NCI-H128 (cell line): ENCODE results near the gene PCSK5.
"Not testable (repeated sequence)": the region's sequence is repeated elsewhere in the genome, so short reads cannot be mapped to it uniquely, and the experiment has no call there.

Experiments used
- DNase-seq: peaks from one replicate; lab custom pipeline; 2025; ENCODE audit not compliant: unreplicated experiment; lab: John Stamatoyannopoulos, UW

Gene PCSK5

DNA sequence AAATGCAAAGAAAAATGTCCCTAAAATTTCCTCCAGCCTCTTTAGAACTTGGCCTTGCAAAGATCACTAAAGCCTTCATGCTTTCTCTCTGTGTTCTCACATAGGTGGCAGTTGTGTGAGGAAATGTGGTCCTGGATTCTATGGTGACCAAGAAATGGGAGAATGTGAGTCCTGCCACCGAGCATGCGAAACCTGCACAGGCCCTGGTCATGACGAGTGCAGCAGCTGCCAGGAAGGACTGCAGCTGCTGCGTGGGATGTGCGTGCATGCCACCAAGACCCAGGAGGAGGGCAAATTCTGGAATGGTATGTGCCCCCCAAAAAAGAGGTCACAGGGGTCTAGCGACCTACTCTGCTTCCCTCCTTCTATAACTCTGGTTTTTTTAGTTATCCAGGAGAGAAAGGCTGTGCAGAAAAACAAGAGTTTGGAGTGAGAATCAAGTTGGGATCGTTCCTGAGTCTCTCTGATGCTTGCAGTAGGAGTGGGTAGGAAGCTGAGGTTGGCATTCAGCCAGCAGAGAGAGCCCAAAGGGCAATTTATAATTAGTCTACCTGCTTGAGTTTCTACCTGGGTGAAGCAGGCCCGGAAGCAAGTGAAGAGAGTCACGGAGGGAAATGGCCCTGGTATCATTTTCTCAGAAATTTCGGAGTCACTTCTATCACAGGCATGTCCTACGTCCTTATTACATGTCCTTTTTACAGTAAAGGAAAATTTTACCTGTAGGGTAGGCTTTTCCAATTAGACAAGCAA, 406.3 kb downstream of the PCSK5 start:
- DNase-seq, result no peak

DNA sequence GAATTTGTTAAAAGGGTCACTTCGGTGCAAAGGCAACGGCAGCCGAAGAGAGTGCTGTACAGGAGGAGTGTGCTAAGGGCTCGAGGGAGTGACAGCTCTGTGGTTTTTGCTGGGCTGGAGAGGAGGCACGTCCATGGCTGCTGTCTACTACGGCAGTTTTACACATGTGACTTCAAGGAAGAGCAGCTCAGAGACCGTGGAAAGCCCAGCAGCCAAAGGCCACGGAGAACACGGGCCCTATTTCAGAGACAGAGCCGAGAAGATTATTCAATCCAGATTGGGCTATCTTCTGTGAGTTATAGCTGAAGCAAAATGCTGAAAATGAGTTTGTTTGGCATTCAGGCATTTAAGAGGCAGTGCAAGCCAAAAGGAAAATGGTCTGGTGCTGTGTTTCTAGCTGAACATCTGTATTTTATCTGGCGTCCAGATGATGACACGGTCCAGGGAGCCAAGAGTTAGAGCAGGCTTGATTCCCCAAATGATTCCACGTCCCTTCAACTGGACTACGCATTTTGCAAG, 407.3 kb downstream of the PCSK5 start:
- no peak for DNase-seq

DNA sequence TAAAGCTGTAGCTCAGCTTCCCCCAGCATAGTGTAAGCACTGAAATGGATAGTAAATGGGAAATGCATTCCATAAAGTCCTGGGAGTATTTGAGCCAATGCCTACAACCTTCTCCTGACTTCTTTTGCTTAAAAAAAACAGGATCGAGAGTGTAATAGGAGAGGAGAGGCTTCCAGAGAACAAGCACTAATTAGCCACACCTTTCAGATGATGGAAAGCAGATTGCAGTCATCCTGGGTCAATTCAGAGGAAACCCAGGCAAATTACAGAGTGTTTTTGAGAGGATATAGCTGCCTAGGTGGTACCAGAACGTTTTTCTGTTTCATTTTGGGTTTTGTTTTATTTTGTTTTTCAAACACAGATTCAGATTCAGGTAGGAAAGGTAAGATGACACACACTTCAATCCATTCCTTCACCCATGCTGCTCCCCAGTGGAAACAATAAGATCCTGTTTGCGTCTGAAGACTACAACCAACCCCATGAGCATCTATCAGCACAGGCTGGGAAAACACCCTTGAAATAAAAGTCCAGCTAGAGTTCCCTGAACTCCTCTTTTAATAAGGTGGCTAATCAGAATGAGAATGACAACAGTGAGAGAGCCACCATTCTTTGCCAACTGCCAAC, 408.2 kb downstream of the PCSK5 start:
- no peak for DNase-seq

DNA sequence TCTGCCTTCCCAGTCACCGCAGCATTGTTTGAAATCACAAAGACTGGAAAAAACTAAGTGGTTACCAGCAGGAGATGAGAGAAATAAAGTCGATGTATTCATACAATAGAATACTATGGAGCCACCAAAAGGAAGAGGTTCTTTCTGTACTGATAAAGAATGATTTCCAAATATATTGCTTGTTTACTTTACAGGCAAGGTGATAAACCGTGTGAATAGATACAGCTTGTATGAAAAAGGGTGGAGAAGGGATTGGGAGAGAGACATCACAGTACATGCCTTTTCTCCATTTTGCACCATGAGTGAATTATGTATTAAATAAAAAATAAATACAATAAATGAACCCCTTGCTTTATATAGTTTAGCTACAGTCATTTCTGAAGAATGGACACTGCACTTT, 412.1 kb downstream of the PCSK5 start:
- DNase-seq, result no peak

DNA sequence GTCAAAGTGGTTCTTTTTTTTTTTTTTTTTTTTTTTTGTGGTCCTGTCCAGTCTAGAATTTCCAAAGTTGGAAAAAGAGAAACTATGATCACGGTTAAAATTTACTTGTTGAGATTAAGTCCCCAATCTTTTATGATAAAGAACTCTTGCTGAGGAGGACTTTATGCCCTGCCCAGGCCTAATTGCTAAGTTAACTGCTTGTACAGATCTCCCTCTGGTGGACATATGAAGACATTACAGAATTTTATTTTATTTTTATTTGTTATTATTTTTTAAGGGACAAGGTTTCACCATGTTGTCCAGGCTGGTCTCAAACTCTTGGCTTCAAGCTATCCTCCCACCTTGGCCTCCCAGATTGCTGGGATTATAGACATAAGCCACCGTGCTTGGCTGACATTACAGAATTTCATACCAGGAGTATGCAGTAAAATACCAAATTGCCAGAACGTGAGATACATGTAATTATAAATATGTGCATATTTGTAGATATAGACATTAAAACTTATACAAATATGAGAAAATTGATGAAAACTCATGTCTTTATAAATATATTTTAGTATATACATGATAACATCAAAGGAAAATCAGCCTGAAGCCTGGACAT, 412.6 kb downstream of the PCSK5 start:
- no peak for DNase-seq

DNA sequence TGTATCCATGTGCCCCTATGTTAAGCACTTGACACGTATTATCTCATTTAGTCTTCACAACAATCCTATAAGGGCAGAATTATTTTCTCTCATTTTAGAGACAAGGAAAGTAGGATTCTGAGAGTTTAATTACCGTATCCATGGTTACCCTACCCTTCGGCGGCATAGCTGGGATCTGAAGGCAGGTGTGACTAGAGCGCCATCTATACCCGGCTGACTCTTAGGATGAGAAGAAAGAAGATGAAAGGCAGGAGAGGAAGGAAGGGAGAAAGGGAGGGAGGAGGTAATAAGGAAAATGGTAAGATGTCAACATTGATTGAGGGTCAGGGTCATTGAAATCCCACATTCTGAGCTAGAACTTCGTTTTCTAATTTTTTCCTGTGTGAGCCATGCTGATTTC, 416.6 kb downstream of the PCSK5 start:
- not testable (repeated sequence) for DNase-seq

DNA sequence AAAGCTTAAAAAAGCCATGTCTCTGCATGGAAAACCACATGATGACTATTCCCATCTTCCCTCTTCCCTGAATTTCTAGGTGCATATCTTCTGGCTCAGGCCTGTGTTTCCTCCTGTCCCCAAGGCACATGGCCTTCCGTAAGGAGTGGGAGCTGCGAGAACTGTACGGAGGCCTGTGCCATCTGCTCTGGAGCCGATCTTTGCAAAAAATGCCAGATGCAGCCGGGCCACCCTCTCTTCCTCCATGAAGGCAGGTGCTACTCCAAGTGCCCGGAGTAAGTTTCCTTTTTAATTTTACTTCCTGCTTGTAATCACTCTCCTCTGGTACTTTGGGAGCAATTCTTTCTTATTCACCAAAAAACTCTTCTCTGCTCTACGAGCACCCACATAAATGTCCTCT, 420.1 kb downstream of the PCSK5 start:
- DNase-seq, result no peak

DNA sequence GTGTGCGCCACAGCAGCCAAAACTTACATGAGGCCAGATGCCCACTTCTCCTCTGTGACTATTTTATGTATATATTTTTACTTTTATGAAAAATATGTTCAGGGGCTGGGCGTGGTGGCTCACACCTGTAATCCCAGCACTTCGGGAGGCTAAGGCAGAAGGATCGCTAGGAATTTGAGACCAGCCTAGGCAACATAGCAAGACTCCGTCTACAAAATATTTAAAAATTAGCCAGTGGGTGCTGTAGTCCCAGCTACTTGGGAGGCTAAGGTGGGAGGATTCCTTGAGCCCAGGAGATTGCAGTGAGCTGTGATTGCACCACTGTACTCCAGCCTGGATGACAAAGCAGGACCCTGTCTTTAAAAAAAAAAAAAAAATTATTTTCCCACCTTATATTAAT, 420.5 kb downstream of the PCSK5 start:
- DNase-seq, result no peak

DNA sequence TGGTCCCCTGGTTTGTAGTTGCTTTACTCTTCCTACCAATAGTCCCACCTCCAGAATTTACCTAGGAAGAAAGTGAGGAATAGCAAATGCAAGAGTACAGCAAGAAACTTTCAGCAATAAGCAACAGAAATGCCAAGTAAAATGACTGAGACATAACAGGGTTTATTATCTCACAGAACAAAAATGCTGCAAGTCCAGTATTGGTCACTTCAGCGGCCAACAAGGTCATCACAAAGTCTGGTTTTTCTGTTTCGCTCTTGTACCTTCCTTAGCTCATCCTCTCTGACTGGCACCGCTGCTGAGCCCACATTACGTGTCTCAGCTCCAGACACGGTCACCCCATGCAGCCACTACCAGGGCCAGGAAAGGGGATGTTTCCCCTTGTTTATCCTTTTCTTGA, 421.1 kb downstream of the PCSK5 start:
- DNase-seq, result no peak

DNA sequence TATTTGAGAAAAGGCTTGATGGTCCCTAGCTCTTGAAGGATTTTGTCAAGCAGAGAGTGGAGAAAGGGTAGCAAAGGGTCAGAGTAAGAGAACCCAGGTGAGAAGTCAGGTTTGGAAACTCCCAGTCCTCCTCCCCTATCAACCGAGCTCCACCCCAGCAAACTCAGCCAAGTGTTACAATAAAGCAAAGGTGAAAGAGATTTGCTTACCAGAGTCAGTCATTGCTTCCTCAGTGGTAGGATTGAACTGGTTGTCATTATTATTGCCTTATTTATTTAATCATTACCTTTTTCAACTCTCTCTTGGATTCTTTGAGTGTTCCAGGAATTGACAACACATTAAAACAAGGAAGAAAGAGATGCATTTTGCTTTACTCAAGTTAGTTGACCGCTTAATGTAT, 423.3 kb downstream of the PCSK5 start:
- DNase-seq, result no peak

DNA sequence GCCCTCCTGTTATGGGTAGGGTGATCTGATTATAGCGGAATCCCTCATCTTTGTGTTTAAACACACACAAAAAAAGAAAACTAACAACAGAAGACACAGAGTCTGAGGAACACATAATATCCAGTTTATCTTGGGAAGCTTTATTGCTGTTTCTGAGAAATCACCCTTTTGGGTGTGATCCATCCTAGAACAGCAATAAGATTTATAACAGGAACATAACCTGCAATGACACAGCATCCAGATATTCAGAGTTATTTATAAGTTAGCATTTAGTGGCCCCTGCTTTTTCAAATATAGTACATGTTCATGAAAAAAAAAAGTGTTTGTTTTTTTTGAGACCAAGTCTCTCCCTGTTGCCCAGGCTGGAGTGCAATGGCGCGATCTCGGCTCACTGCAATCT, 423.8 kb downstream of the PCSK5 start:
- no peak for DNase-seq

DNA sequence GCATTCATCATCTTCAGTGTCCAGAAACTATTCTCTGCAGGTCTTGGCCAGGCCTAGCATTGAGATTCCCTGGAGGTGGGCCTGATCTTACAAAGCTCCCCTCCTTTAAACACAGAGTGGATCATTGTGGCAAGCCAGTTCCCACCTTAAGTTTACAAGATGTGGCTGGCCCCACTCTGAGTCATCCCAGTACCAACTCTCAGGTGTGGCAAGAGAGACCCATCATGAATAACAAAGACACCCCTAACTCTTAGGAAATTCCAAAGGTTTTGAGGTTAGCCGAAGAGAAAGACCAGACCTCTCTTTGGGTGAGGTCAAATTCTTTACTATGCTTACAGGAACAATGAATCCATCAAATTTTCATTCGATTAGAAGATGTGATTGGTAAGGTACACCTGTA, 425.6 kb downstream of the PCSK5 start:
- no peak for DNase-seq

DNA sequence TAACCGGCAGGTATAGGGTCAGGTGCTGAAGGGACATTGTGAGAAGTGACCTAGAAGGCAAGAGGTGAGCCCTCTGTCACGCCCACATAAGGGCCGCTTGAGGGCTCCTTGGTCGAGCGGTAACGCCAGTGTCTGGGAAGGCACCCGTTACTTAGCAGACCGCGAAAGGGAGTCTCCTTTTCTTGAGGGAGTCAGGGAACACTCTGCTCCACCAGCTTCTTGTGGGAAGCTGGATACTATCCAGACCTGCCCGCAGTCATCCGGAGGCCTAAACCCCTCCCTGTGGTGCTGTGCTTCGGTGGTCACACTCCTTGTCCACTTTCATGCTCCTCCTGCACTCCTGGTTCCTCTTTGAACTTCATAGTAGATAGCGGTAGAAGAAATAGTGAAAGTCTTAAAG, 429.0 kb downstream of the PCSK5 start:
- DNase-seq, result not testable (repeated sequence)

DNA sequence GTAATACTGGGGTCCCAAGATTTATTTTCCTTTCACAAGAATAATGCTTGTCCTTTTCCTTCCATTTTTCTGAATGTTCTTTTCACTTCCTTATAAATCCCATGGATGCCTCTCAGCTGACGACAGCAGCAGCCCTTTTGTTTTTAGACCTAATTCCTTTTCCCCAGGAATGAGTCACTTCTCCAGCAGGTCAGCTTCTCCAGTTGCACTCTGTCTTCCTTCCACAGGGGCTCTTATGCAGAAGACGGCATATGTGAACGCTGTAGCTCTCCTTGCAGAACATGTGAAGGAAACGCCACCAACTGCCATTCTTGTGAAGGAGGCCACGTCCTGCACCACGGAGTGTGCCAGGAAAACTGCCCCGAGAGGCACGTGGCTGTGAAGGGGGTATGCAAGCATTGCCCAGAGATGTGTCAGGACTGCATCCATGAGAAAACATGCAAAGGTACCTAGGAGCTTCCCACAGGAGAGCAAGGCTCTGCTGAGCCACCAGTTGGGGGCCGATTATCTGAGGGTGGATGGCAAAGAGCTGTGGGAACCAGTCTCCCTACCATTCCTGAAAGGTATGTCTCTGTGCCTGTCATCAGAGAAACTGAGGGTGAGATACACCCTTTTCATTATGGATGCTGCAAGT, 430.8 kb downstream of the PCSK5 start:
- no peak for DNase-seq

DNA sequence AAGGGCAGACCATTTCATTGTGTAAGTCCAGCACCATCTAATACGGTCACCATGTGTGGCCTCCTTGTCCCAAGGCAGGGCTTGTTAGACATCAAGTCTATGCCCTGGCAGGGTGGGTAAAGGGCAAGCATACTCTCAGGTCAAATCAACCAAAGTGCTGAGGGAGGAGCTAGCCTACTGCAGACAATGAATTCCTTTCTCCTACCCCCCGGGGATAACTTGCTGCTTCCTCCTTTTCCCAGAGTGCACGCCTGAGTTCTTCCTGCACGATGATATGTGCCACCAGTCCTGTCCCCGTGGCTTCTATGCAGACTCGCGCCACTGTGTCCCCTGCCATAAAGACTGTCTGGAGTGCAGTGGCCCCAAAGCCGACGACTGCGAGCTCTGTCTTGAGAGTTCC, 432.3 kb downstream of the PCSK5 start:
- DNase-seq, result no peak

DNA sequence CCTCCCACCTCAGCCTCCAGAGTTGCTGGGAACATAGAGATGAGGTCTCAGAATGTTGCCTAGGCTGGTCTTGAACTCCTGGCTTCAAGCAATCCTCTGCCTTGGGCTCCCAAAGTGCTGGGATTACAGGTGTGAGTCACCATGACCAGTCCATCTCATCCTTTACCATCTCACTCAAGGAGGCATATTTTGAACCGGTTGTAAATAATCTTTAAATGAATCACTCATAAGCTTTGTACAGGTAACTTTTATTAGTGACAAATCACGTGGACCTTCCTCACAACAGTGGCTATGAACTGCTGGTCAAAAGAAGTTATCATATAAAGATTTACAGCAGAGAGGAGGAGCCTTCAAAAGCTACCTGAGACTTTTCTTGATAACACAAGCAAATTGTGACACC, 433.0 kb downstream of the PCSK5 start:
- DNase-seq, result no peak

DNA sequence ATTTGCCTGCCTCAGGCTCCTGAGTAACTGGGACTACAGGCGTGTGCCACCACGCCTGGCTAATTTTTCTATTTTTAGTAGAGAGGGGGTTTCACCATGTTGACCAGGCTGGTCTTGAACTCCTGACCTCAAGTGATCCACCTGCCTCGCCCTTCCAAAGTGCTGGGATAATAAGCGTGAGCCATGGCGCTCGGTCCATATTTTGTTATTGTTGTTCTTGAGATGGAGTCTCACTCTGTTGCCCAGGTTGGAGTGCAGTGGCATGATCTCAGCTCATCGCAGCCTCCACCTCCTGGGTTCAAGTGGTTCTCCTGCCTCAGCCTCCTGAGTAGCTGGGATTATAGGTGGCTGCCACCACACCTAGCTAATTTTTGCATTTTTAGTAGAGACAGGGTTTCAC, 433.6 kb downstream of the PCSK5 start:
- not testable (repeated sequence) for DNase-seq

DNA sequence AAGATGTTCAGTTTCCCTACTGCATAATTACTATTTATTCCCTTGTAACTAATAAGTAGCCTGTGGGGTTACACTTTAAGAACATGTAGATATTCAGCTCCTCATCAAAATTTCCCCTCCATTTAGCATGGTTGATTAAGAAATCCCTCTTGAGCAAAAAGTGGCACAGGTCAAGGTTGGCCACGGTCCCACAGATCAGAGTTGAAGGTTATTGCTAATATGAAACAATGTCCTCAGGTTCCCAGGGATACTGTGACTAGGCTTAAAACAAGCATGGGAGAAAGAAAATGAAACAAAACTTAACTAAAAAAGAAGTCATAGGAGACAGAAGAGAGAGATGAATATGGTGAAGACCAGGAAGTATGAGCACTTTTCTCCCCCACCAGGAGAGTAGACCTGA, 439.6 kb downstream of the PCSK5 start:
- no peak for DNase-seq

DNA sequence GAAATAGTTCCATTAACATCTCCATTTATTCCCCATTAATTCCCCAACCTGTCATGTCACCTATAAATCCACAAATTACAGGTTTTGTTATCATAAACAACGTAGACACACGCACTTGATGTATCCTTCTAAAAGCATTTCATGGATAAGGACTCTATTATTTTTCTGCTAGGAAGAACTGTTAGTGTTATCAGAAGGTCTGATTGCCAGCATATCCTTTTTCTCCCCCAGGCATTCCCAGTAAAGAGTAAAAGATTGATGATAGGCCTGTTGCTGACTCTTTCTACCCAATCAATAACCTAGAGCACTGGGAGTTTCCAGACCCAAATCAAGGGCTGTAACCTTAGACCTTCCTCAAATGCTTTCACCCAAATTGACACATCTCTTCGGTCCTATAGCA, 442.9 kb downstream of the PCSK5 start:
- DNase-seq, result no peak

DNA sequence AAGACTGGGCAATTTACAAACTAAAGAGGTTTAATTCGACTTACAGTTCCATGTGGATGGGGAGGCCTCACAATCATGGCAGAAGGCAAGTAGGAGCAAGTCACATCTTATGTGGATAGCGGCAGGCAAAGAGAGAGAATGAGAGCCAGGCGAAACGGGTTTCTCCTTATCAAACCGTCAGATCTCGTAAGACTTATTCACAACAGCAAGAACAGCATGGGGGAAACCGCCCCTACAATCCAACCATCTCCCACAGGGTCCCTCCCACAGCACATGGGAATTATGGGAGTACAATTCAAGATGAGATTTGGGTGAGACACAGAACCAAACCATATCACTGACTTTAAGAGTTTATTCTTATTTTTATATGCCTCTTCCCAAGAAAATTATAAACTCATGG, 443.5 kb downstream of the PCSK5 start:
- no peak for DNase-seq

DNA sequence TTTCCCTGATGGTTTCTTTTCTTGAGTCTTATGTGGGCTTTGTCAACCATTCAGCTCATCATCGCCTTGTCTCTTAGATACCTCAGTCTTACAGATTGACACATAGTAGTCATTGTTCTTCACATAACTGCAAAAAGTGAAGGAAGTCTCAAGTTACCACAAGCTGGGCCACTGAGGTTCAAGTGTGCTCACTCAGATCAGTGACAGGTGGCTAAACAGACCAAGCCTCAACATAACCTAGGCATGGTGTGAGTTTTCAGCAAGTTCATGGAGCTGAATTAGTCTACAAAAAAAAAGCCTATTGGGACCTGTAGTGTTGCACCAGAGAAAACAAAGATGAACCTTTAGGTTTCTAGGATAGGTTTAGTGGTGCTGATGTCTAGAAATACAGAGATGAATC, 445.6 kb downstream of the PCSK5 start:
- DNase-seq, result no peak

DNA sequence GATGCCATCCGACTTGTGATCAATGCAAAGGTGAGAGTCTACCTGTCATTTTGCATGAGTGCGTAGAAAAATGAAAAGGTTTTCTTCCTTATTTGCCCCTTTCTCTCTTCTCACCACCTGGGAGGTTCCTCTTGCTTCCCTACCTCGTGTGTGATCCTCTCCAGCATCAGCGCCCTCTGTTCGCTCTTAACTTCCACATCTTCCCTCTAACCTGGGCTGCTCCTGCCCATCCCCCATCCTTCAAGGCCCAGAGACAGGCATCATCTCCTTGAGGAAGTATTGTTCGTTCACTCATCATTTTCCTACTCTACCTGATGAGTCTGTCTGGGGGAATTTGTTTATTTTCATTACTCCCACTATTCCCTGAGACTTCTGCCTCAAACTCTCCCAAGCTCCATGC, 447.9 kb downstream of the PCSK5 start:
- DNase-seq, result no peak
